MM.1S (cell line): ENCODE data around the gene NAT9.

ENCODE experiments used
- EZH2 ChIP-seq: fragments of 300-600 bp; sonication (generic); optimal IDR thresholded peaks from 2 replicates; pipeline ENCODE3; 2017; ENCODE audit warnings: low read depth, mild to moderate bottlenecking, antibody characterized with exemption, low read length, mixed read lengths
- TF ChIP-seq, protein P1 (sequence below): fragments of 300-600 bp; sonication (generic); IDR thresholded peaks from 2 replicates; pipeline ENCODE4 v1.5.1; 2016; ENCODE audit warnings: antibody characterized with exemption, low read length, mixed read lengths

DNA sequence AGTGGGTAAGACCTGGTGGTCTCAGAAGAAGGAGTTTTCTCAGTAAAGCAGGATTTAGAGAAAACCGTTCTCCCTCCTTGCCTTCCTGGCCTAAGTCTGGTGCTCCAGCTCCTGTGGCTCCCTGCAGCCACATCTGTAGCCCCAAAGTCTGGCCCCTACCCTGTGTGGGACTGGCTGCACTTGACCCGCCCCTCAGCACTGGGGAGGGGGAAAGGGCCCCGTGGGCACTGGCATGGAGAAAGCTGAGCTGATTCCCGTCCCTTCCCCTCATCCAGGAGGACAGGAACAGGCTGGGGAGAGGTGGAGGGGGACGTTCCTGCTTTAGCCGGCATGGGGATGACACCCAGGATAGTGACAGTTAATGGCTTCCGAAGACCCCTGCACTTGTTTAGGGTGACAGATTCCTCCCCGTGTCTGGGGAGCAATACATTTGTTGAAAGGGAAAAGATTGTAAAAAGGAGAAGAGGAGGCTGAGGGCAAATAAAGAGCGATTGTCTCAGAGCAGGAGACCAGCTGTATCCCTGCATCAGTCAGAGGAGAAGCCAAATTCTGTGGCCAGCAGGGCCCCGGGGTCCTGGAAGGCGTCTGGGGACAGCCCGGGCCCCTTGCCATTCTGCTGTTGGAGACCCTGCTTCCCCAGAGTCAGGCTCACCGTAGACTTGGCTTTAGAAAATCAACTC lies 45.6 kb upstream of the NAT9 start:
- TF ChIP-seq, protein P1, sequence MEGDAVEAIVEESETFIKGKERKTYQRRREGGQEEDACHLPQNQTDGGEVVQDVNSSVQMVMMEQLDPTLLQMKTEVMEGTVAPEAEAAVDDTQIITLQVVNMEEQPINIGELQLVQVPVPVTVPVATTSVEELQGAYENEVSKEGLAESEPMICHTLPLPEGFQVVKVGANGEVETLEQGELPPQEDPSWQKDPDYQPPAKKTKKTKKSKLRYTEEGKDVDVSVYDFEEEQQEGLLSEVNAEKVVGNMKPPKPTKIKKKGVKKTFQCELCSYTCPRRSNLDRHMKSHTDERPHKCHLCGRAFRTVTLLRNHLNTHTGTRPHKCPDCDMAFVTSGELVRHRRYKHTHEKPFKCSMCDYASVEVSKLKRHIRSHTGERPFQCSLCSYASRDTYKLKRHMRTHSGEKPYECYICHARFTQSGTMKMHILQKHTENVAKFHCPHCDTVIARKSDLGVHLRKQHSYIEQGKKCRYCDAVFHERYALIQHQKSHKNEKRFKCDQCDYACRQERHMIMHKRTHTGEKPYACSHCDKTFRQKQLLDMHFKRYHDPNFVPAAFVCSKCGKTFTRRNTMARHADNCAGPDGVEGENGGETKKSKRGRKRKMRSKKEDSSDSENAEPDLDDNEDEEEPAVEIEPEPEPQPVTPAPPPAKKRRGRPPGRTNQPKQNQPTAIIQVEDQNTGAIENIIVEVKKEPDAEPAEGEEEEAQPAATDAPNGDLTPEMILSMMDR: no peak
- TF ChIP-seq EZH2: no peak
